ENCODE measurements around the gene GALNT15.

Gene GALNT15

GRCh38 chr3:16143861-16144447, 30.5 kb upstream of the GALNT15 start:
- TF ChIP-seq POLR2A (IDR thresholded peaks at IDR 0.05; ENCODE audit: low read depth, low read length), result no peak
- DNase-seq (ENCODE audit: insufficient read length, low spot score) (no peak), FAIRE-seq (no peak)

- FAIRE-seq (no peak), DNase-seq (ENCODE audit: insufficient read length, low spot score) (no peak)
- TF ChIP-seq POLR2A (IDR thresholded peaks at IDR 0.05; ENCODE audit: low read depth, low read length), result no peak
Observed at GRCh38 chr3:16145176-16145575, 29.3 kb upstream of the GALNT15 start.

- no peak for DNase-seq (ENCODE audit: insufficient read length, low spot score)
- no peak for FAIRE-seq
- TF ChIP-seq POLR2A (IDR thresholded peaks at IDR 0.05; ENCODE audit: low read depth, low read length), result no peak
Observed at GRCh38 chr3:16146015-16146730, 28.3 kb upstream of the GALNT15 start.

- TF ChIP-seq POLR2A (IDR thresholded peaks at IDR 0.05; ENCODE audit: low read depth, low read length), result no peak
- DNase-seq (ENCODE audit: insufficient read length, low spot score) (no peak), FAIRE-seq (no peak)
Observed at GRCh38 chr3:16147220-16147994, 27.1 kb upstream of the GALNT15 start.

- TF ChIP-seq POLR2A (IDR thresholded peaks at IDR 0.05; ENCODE audit: low read depth, low read length), result no peak
- FAIRE-seq (no peak), DNase-seq (ENCODE audit: insufficient read length, low spot score) (no peak)
Observed at GRCh38 chr3:16148213-16148612, 26.3 kb upstream of the GALNT15 start.

- no peak for TF ChIP-seq POLR2A (IDR thresholded peaks at IDR 0.05; ENCODE audit: low read depth, low read length)
- DNase-seq (ENCODE audit: insufficient read length, low spot score) (no peak), FAIRE-seq (no peak)
Observed at GRCh38 chr3:16148783-16149182, 25.7 kb upstream of the GALNT15 start.

GRCh38 chr3:16150285-16150684, 24.2 kb upstream of the GALNT15 start:
- FAIRE-seq (no peak), DNase-seq (ENCODE audit: insufficient read length, low spot score) (no peak)
- no peak for TF ChIP-seq POLR2A (IDR thresholded peaks at IDR 0.05; ENCODE audit: low read depth, low read length)

GRCh38 chr3:16151109-16151508, 23.4 kb upstream of the GALNT15 start:
- DNase-seq (ENCODE audit: insufficient read length, low spot score) (no peak), FAIRE-seq (no peak)
- TF ChIP-seq POLR2A (IDR thresholded peaks at IDR 0.05; ENCODE audit: low read depth, low read length), result no peak

GRCh38 chr3:16168211-16168610, 6.3 kb upstream of the GALNT15 start:
- DNase-seq (ENCODE audit: insufficient read length, low spot score) (no peak), FAIRE-seq (no peak)
- no peak for TF ChIP-seq POLR2A (IDR thresholded peaks at IDR 0.05; ENCODE audit: low read depth, low read length)

GRCh38 chr3:16171009-16171408, 3.5 kb upstream of the GALNT15 start:
- TF ChIP-seq POLR2A (IDR thresholded peaks at IDR 0.05; ENCODE audit: low read depth, low read length), result no peak
- no peak for FAIRE-seq
- no peak for DNase-seq (ENCODE audit: insufficient read length, low spot score)

- no peak for TF ChIP-seq POLR2A (IDR thresholded peaks at IDR 0.05; ENCODE audit: low read depth, low read length)
- FAIRE-seq (no peak), DNase-seq (ENCODE audit: insufficient read length, low spot score) (no peak)
Observed at GRCh38 chr3:16171825-16172224, 2.7 kb upstream of the GALNT15 start.

- TF ChIP-seq POLR2A (IDR thresholded peaks at IDR 0.05; ENCODE audit: low read depth, low read length), result no peak
- FAIRE-seq, result no peak
- DNase-seq (ENCODE audit: insufficient read length, low spot score), result no peak
Observed at GRCh38 chr3:16173283-16174025, 1.0 kb upstream of the GALNT15 start.

GRCh38 chr3:16174026-16174355, 489 bp upstream of the GALNT15 start:
- FAIRE-seq, result no peak
- no peak for DNase-seq (ENCODE audit: insufficient read length, low spot score)

More at GRCh38 chr3:16174026-16174355, 489 bp upstream of the GALNT15 start:
- no peak for TF ChIP-seq POLR2A (IDR thresholded peaks at IDR 0.05; ENCODE audit: low read depth, low read length)

All from H54 (cell line).